ENCODE results near the gene SLC1A6. TPM values are rescaled to one million over a fixed set of nuclear protein-coding genes. Genes with fewer than 3 reads are reported as not detected.
"Not testable (repeated sequence)": the region's sequence is repeated elsewhere in the genome, so short reads cannot be mapped to it uniquely, and the experiment has no call there.

The SLC1A6 gene
- 0.16 TPM for total RNA-seq

DNA sequence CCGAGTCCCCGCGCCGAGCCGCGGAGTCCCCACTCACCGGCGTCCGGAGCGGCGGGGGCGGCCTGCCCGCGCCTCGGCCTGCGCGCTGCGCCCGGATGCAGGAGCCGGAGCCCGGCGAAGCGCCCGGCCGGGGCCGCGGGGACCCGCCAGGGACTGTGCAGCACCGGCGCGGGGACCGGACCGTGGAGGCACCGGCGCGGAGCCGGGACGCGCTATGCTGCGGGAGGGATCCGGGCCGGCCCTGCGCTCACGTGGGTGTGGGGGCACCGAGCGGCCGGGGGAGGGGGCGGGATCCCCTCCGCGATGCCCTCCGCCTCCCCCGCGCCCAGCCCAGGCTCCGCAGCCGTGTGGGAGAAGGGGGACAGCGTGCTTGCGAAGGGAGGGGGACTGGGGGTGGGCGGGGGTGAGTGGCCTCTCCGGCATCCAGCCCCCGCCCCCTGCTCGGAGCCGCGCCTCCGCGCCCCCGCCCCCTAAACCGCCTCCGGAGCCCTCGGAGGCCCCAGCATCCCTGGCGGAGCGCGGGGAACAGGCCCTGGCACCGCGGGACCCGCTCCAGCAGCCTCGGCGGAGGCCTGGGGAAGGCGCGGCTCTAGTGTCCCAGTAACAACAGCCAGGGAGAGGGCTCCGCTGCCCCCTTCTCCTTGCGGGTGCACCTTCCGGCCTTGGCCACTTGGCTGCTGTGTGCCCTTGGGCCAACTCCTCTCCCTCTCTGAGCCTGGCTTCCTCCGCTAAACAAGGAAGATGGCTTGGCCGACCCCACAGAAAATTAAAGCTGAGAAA lies at the start of gene SLC1A6:
Gene SLC1A6 (minus strand): TSS at position 389 of the 780 bp plus-strand sequence. CDS start 6,954 bp downstream, outside the sequence.
- no peak for DNase-seq (ENCODE audit: low spot score)

DNA sequence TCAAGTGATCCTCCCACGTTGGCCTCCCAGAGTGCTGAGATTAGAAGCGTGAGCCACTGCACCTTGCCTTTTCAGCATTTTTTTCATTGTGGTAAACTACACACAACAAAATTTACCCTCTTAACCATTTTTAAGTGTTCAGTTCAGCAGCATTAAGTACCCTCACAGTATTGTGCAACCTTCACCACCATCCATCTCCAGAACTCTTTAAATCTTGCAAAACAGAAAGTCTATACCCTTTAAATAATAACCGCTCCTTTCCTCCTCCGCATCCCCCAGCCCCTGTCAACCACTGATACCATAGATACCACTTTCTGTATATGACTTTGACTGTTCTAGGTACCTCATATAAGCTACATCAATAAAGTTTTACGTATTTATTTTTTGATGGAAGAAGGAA lies 48.8 kb upstream of the SLC1A6 start:
- no peak for DNase-seq (ENCODE audit: low spot score)

DNA sequence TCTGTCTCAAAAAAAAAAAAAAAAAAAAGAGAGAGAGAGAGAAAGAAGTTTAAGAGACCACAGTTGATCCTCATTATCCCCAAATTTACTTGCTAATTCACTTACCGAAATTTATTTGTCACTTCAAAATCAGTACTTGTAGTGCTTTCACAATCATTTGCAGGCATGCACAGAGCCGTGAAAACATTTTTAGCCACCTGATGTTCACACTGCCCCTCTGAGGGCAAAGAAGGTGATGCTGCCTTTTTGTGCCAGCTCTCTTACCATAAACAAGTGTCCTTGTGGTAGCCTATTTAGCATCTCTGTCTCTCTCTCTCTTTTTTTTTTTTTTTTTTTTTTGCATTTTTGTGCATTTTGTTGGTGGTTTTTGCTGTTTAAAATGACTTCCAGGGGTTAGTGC lies 45.6 kb upstream of the SLC1A6 start:
- DNase-seq (ENCODE audit: low spot score) = no peak

DNA sequence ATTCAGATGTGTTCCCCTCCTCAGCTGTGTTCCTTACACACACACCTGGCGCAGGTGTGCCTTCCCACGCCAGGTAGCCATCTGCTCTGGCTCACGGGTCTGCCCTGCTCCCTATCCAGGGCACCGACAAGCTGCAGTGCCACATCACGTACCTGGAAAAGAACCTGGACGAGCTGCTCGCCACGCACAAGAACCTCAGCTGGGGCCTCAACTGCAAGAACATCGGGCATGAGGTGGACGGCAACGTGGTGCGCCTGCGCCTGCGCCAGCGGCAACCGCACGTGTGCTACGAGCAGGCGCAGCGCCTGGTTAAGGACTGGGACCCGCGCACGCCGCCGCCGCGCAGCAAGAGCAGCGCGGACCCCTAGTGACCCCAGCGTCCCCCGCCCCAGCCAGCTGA lies 43.1 kb upstream of the SLC1A6 start:
- DNase-seq (ENCODE audit: low spot score) = no peak

DNA sequence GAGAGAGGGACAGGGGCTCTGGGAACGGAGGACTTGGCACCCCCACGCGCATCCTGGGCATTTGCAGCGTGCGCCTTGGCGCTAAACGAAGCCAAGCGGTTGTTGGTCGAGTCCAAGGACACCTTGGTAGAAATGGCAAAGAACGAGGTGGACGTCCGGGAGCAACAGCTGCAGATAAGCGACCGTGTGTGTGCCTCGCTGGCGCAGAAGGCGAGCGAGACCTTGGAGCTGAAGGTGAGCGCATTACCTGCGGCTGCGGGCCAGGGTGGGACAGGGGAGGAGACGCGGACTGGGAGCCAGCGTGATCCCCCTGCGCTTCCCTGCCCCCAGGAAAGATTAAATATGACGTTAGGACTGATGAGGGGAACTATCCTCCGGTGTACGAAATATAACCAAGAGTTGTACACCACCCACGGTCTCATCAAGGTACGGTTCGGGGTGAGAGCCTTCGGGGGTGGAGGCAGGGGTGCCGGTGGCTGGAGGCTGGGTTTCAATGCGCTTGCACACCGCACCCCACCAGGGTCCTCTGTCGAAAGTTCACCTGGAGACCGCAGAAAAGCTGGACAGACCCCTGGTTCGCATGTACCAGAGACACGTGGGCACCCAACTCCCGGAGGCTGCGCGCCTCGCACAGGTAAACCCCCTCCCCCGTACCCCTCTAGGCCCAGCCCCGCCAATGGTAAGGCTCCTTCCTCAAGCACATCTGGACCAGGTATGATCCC lies 41.8 kb upstream of the SLC1A6 start:
- DNase-seq (ENCODE audit: low spot score) = no peak

DNA sequence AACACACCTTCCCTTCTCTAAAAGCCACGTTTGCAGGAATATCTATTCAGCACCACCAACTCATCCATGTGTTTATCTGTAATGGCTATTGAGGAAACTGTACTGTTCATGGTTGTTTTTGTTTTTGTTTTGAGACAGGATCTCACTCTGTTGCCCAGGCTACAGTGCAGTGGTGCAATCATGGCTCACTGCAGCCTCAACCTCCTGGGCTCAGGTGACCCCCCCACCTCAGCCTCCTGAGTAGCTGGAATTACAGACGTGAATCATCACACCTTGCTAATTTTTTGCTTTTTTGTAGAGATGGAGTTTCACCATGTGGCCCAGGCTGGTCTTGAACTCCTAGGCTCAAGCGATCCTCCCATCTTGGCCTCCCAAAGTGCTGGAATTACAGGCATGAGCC lies 39.2 kb upstream of the SLC1A6 start:
- DNase-seq (ENCODE audit: low spot score) = not testable (repeated sequence)

DNA sequence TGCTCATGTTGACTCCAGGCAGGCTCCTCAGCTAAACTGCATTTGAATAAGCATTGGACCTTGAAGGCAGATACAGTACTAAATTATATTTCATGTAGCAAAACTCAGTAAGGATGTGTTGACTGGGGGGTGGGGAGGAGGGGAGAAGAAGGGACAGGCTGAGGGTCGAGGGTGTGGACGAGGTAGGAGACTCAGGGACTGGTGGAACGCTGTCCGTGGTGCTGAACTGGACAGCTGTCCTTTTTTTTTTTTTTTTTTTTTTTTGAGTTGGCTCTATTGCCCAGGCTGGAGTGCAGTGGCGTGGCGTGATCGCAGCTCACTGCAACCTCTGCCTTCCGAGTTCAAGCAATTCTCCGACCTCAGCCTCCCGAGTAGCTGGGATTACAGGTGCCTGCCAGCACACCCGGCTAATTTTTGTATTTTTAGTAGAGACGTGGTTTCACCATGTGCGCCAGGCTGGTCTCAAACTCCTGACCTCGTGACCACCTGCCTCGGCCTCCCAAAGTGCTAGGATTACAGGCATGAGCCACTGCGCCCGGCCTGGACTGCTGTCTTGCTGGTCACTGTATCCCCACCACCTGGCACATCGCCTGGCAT lies 36.4 kb upstream of the SLC1A6 start:
- no peak for DNase-seq (ENCODE audit: low spot score)

DNA sequence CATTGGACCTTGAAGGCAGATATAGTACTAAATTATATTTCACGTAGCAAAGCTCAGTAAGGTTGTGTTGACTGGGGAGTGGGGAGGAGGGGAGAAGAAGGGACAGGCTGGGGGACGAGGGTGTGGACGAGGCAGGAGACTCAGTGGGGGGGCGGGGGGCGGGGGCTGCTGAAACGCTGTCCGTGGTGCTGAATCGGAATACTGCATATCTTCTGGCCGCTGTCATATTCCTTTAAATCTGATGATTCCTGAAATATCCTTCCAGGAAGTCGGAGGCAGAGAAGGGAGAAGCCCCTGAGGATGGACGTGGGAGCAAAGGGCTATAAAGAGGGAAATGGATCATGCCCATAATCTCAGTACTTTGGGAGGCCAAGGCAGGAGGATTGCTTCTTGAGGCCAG lies 34.9 kb upstream of the SLC1A6 start:
- DNase-seq (ENCODE audit: low spot score) = no peak

DNA sequence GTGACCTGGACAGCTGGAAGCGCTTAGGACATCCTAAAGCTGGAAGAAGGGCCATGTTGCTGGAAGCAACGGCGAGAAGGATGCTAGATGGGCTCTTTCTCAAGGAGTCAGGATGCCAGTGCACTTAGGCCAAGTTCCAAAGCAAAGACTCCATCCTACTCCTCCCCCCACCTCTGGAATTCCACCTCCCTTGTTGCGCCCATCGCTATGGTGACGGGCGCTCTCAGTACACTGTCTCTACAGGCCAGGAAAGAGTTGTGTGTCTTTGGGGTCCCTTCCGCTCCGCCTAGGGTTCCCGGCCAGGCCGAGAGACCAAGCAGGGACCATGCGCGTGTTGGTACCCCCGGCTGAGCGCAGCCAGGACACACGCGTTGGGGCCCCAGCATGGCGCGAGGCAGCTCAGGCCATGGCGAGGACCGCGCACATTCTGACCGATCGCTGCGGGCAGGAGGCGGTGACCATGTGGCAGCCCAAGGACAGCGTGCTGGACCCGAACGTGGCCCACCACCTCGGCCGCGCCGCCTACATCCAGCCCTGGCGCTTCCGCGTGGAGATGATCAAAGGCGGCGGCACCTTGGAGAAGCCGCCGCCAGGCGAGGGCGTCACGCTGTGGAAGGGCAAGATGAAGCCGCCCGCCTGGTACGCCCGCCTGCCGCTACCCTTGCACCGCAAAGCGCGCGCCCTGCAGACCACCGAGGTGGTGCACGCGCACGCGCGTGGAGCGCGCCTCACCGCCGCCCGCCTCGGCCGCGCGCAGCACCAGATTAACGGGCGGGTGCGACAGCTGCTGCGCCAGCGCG lies 31.0 kb upstream of the SLC1A6 start:
- DNase-seq (ENCODE audit: low spot score) = no peak

DNA sequence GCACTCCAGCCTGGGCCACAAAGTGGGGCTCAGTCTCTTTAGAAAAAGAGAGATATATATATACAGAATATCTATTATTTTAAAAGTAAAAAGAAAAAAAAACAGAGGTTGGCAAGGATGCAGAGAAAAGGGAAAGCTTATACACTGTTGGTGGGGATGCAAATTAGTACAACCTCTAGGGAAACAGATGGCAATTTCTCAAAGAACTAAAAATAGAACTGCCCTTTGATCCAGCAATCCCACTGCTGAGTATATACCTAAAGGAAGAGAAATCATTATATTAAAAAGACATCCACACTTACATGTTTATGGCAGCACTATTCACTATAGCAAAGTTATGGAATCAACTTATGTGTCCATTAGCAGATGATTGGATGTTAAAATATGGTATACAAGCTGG lies 28.6 kb upstream of the SLC1A6 start:
- no peak for DNase-seq (ENCODE audit: low spot score)

DNA sequence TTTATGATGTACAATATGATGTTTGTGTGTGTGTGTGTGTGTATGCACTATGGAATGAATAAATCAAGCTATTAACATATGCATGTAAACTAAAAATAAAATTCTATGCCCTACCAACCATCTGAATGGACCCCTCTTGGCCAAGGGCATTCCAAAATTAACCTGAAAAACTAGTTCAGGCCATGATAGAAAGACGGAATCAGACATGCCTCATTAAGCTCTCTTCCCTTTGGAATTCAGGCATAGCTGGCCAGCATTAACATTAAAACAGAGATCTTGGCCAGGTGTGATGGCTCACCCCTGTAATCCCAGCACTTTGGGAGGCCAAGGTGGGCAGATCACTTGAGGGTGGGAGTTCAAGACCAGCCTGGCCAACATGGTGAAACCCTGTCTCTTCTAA lies 18.3 kb upstream of the SLC1A6 start:
- DNase-seq (ENCODE audit: low spot score) = no peak

DNA sequence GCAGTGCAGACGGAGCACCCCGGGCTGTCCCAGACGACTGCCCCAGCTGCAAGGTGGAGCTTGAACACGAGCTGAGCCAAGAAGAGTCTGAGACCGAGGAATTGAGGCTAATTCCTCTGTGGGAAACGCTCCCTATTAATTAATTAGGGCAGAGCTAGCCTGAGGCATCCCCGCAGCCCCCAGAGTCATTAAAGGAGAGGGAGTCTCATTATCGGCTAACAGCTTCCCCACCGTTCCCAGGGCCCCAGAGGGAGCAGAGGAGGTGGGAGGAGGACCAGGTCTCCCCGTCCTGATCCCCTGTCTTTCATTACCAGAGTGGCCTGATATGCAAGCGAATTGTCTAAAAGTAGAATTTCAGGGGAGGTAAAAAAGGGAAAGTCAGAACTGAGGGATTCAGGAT lies 13.1 kb upstream of the SLC1A6 start:
- no peak for DNase-seq (ENCODE audit: low spot score)

DNA sequence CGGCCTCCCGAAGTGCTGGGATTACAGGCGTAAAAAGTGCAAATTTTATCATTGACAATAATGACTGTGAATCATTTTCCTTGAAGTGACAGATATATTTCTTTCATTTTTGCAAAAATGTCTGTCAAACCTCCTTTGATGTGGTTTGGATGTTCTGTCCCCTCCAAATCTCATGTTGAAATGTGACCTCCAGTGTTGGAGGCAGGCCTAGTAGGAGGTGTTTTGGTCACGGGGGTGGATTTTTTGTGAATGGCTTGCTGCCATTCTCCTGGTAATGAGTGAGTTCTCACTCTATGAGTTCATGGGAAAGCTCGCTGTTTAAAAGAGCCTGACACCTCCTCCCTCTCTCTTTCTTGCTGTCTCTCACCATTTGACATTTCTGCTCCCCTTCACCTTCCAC lies 5.5 kb upstream of the SLC1A6 start:
- no peak for DNase-seq (ENCODE audit: low spot score)

DNA sequence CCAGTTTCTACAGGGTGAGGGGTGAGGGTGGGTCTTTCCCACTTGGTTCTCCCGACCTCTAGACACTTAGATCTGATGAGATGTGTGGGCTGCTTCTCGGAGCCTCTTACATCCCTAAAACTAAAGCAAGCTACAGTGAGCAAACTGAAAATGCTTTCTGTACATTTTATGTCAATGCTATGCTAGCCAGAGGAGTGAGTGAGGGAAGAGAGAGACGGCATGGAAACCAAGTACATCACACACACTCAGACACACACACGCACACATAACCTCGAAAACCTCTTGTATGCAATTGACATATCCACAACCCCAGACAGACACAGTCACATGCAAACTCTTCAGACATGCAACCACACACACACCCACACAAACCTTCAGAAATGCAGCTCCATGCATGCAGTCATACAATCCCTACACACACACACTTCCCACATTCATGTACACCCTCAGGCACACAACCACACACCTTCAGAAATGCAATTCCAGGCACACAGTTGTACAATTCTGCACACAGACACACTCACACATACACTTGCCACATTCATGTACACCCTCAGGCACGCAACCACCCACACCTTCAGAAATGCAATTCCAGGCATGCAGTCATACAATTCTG lies 1.4 kb downstream of the SLC1A6 start:
- DNase-seq (ENCODE audit: low spot score) = no peak

DNA sequence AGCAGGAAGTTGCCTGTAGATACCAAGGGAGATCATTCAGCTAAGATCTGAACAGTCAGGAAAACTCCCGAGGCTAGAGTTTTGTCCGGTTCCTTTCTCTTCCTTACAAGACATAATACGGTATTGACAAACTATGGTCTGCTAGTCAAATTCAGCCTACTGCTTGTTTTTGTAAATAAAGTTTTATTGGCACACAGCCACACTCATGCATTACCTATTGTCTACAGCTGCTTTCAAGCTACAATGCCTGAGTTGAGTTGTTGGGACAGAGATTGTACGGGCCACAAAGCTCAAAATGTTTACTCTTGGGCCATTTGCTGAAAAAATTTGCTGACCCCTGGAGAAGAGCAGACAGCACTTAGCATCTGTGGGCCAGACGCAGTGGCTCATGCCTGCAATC lies 2.5 kb downstream of the SLC1A6 start:
- no peak for DNase-seq (ENCODE audit: low spot score)

DNA sequence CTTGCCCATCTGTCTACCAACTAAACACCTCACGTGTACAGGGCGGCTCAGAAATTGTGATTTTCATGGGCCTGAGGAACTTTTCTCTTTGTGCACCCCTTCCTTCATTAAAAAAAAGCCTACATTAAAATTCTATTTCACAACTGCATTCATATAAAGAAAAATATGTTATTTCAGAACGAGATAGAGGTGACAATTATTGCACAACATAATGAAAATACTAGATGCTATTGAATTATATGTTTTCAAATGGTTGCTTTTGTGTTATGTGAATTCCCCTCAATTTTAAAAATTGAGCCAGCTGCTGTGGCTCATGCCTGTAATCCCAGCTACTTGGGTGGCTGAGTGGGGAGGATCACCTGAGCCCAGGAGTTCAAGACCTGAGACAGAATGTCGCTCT lies 5.2 kb downstream of the SLC1A6 start:
- no peak for DNase-seq (ENCODE audit: low spot score)

DNA sequence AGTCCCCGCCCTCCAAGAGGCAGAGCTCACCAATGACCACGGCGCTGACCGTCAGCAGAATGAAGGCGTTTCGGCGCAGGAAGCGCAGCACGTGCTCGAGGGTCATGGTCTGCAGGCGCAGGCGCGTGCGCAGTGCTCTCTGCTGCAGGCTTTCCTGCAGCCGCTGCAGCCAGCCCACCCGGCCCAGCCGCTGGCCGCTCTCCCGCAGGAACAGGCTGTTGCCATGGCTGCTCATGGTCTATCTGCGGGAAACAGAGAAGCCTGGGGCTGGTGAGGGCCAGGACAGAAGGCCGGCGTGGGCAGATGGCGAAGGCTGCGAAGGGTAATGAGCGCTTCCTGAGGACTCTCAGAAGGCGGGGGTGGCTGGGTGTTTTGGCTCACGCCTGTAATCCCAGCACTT lies 7.0 kb downstream of the SLC1A6 start:
- DNase-seq (ENCODE audit: low spot score) = no peak

DNA sequence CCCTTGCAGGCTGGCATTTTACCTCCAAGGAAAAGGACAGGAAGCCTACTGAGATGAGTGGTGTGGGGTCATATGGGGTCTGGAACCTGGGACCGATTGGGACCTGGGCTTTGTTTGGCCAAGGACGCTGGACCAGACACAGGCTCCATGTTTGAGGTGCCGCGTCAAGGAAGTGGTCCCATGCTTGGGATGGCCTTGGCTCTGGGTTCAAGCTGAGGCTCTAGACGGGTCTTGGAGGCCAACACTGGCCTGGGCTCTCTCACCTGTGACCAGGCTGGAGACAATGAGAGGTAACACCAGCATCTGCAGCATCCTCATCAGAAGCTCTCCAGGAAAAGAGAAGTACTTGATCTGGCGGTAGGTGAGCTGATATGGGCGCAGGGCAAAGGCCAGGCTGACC lies 8.2 kb downstream of the SLC1A6 start:
- DNase-seq (ENCODE audit: low spot score) = no peak

DNA sequence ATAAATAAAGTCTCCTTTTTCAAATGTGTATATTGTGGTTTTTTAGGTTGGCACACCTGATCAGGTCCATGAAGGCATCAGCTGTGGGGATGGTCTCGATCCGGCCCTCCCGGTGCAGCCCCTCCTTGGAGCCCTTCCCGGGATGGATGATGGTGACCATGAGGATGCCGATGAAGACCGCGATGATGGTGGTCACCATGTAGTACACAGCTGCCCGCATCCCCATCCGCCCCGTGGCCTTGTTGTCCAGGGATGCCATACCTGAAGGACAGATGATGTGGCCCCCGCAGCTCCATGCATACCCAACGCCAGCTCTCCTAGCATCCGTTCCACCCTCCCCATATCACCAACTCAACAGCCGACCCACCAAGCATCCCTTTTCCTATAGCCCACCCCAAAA lies 11.4 kb downstream of the SLC1A6 start:
- DNase-seq (ENCODE audit: low spot score) = no peak

DNA sequence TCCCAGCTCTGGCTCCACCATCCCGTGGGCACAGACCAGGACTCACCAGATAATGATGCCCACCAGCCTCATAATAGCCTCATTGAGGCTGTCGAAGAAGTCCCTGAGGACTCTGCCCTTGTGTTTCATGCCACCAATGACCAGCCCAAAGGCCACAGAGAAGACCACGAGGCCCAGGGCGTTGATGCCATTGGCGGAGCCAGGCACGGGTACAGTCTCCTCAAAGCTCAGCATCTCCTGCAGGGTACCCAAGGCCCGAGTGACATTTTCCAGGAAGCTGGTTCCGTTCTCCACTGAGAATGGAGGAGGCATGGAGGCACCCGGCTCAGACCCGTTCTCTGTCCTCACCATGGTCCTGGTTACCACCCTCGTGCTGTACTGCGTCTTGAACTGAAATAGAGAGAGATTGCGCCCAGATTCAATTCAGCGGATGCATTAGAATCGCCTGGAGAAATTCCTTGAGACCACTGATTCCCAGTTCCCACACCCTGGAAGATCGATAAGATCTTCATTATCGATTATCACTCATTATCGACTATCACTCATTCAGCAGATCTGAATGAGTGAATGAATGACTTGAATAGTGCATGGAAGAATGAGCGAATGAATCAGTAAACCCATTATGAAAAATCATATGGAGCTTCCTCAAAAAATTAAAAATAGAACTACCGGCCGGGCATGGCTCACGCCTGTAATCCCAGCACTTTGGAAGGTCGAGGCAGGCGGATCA lies 17.5 kb downstream of the SLC1A6 start:
- no peak for DNase-seq (ENCODE audit: low spot score)

DNA sequence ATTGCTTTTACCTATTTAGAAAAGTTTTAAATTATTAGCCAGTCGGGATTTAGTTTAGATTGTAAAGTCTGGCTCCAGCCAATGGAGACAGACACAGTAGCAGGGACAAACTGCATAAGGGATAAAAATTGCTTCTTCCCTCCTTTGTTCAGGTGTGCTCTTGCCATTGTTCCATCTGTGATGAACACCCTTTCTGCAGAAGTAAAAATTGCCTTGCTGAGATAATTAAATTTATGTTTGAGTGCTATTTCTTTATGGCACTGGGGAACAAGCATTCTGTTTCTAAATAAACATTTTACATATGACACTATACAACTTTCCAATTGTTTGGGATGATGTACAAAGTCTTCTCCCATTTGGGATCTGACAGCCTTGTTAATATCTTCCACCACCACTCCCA lies 20.4 kb downstream of the SLC1A6 start:
- no peak for DNase-seq (ENCODE audit: low spot score)
